WTC11 (cell line): Measurements from ENCODE around the gene FMN2. TPM values are rescaled to one million over a fixed set of nuclear protein-coding genes. Genes with fewer than 3 reads are reported as not detected.

Source experiments
- ATAC-seq: fragments of 200-7000 bp; cut with Tn5 transposase; 2 replicates; pipeline ENCODE4 v1.10.0; 2021; ENCODE audit warnings: mild to moderate bottlenecking, moderate library complexity
- CTCF ChIA-PET: fragments of 300-600 bp; sonication (Branson Sonifier 250); formaldehyde crosslinking; loops from one replicate; lab custom pipeline; 2021; ENCODE audit warnings: antibody characterized with exemption; lab: Charles Lee
- POLR2A ChIA-PET: fragments of 350-600 bp; sonication (Branson Sonifier 250); formaldehyde crosslinking; loops from one replicate; lab custom pipeline; 2021; ENCODE audit warnings: antibody characterized with exemption; lab: Charles Lee
- DNase-seq: peaks from one replicate; pipeline ENCODE4 v3.0.0; 2021; ENCODE audit warnings: low spot score
- H3K27ac Mint-ChIP-seq: 2 replicates; pipeline ENCODE4 v1.8.0; 2021; ENCODE audit warnings: mixed read lengths
- H3K27me3 Mint-ChIP-seq: 2 replicates; pipeline ENCODE4 v1.8.0; 2021; ENCODE audit warnings: low read depth, mild to moderate bottlenecking, moderate library complexity, mixed read lengths
- H3K36me3 Mint-ChIP-seq: 2 replicates; pipeline ENCODE4 v1.8.0; 2021; ENCODE audit warnings: mixed read lengths
- H3K4me1 Mint-ChIP-seq: 2 replicates; pipeline ENCODE4 v1.8.0; 2022; ENCODE audit warnings: mixed read lengths
- H3K4me3 Mint-ChIP-seq: 2 replicates; pipeline ENCODE4 v1.8.0; 2021; ENCODE audit warnings: mild to moderate bottlenecking, moderate library complexity, mixed read lengths
- H3K9me3 Mint-ChIP-seq: 2 replicates; pipeline ENCODE4 v1.8.0; 2021; ENCODE audit warnings: mixed read lengths
- ELF4 ChIP-seq: sonication (generic); formaldehyde crosslinking; IDR thresholded peaks from 2 replicates; pipeline ENCODE4 v1.8.1; 2022; ENCODE audit warnings: low read depth, mild to moderate bottlenecking, moderate library complexity, missing genetic modification reagents
- ESRRA ChIP-seq: sonication (generic); formaldehyde crosslinking; IDR thresholded peaks from 2 replicates; pipeline ENCODE4 v1.8.1; 2022; ENCODE audit warnings: mild to moderate bottlenecking, missing genetic modification reagents, borderline replicate concordance
- ETV6 ChIP-seq: sonication (generic); formaldehyde crosslinking; IDR thresholded peaks from 2 replicates; pipeline ENCODE4 v1.8.1; 2022; ENCODE audit warnings: mild to moderate bottlenecking, missing genetic modification reagents
- HMGA2 ChIP-seq: fragments of 250-450 bp; sonication (Bioruptor Pico); IDR thresholded peaks from 2 replicates; pipeline ENCODE4 v1.4.0; 2021; ENCODE audit warnings: mild to moderate bottlenecking, moderate library complexity
- JAZF1 ChIP-seq: fragments of 250-450 bp; sonication (Bioruptor Pico); IDR thresholded peaks from 2 replicates; pipeline ENCODE4 v1.9.0; 2021; ENCODE audit warnings: moderate library complexity, mild to moderate bottlenecking, inconsistent platforms
- JUN ChIP-seq: sonication (generic); formaldehyde crosslinking; IDR thresholded peaks from 2 replicates; pipeline ENCODE4 v1.8.0; 2023; ENCODE audit warnings: mild to moderate bottlenecking, missing genetic modification reagents
- KAT7 ChIP-seq: sonication (generic); formaldehyde crosslinking; IDR thresholded peaks from 2 replicates; pipeline ENCODE4 v1.8.1; 2023; ENCODE audit warnings: missing genetic modification reagents, mild to moderate bottlenecking, borderline replicate concordance
- MXD4 ChIP-seq: fragments of 250-450 bp; sonication (Bioruptor Pico); IDR thresholded peaks from 2 replicates; pipeline ENCODE4 v1.8.0; 2021; ENCODE audit warnings: mild to moderate bottlenecking, moderate library complexity, borderline replicate concordance
- OVOL2 ChIP-seq: fragments of 250-450 bp; sonication (Bioruptor Pico); IDR thresholded peaks from 2 replicates; pipeline ENCODE4 v1.9.0; 2021; ENCODE audit warnings: mild to moderate bottlenecking, borderline replicate concordance
- SMAD4 ChIP-seq: sonication (generic); formaldehyde crosslinking; IDR thresholded peaks from 2 replicates; pipeline ENCODE4 v1.8.0; 2022; ENCODE audit warnings: mild to moderate bottlenecking, missing genetic modification reagents
- SP1 ChIP-seq: sonication (generic); formaldehyde crosslinking; conservative IDR thresholded peaks from 2 replicates; pipeline ENCODE4 v1.8.1; 2022; ENCODE audit warnings: missing genetic modification reagents
- TEAD1 ChIP-seq: sonication (generic); formaldehyde crosslinking; IDR thresholded peaks from 2 replicates; pipeline ENCODE4 v1.8.0; 2022; ENCODE audit warnings: mild to moderate bottlenecking, missing genetic modification reagents
- ZBTB43 ChIP-seq: sonication (generic); formaldehyde crosslinking; IDR thresholded peaks from 2 replicates; pipeline ENCODE4 v1.8.1; 2023; ENCODE audit warnings: mild to moderate bottlenecking, missing genetic modification reagents
- ZNF138 ChIP-seq: sonication (generic); formaldehyde crosslinking; conservative IDR thresholded peaks from 2 replicates; pipeline ENCODE4 v1.8.1; 2022; ENCODE audit warnings: mild to moderate bottlenecking, moderate library complexity, missing genetic modification reagents
- ZNF317 ChIP-seq: sonication (generic); formaldehyde crosslinking; IDR thresholded peaks from 2 replicates; pipeline ENCODE4 v1.8.1; 2023; ENCODE audit warnings: low read depth, mild to moderate bottlenecking, moderate library complexity, missing genetic modification reagents, borderline replicate concordance
- ZNF425 ChIP-seq: fragments of 250-450 bp; sonication (Bioruptor Pico); conservative IDR thresholded peaks from 2 replicates; pipeline ENCODE4 v1.9.0; 2021; ENCODE audit warnings: mild to moderate bottlenecking
- ZNF671 ChIP-seq: fragments of 250-450 bp; sonication (Bioruptor Pico); IDR thresholded peaks from 2 replicates; pipeline ENCODE4 v1.8.0; 2021; ENCODE audit warnings: mild to moderate bottlenecking
- total RNA-seq: library from RNA; stranded (reverse); gene quantifications from 3 replicates; pipeline ENCODE4 v1.2.3, GENCODE V29; 2021
- TF ChIP-seq, protein P1 (sequence below): sonication (generic); formaldehyde crosslinking; IDR thresholded peaks from 2 replicates; pipeline ENCODE4 v1.8.0; 2022; ENCODE audit warnings: mild to moderate bottlenecking, missing genetic modification reagents
- TF ChIP-seq, protein P2 (sequence below): sonication (generic); formaldehyde crosslinking; IDR thresholded peaks from 2 replicates; pipeline ENCODE4 v1.8.0; 2022; ENCODE audit warnings: mild to moderate bottlenecking, missing genetic modification reagents
- TF ChIP-seq, protein P3 (sequence below): sonication (generic); formaldehyde crosslinking; IDR thresholded peaks from 2 replicates; pipeline ENCODE4 v1.8.0; 2022; ENCODE audit warnings: missing genetic modification reagents
- TF ChIP-seq, protein P4 (sequence below): sonication (generic); formaldehyde crosslinking; IDR thresholded peaks from 2 replicates; pipeline ENCODE4 v1.8.1; 2023; ENCODE audit warnings: mild to moderate bottlenecking, missing genetic modification reagents, moderate library complexity
- TF ChIP-seq, protein P5 (sequence below): fragments of 200-600 bp; IDR thresholded peaks from 2 replicates; pipeline ENCODE4 v1.8.0; 2022; ENCODE audit warnings: antibody characterized with exemption
- TF ChIP-seq, protein P6 (sequence below): sonication (generic); formaldehyde crosslinking; conservative IDR thresholded peaks from 2 replicates; pipeline ENCODE4 v1.8.1; 2023; ENCODE audit warnings: mild to moderate bottlenecking, low read depth, missing genetic modification reagents, moderate library complexity

The FMN2 gene
- total RNA-seq, 1 experiment from 2014 or later: 1.8 TPM

DNA sequence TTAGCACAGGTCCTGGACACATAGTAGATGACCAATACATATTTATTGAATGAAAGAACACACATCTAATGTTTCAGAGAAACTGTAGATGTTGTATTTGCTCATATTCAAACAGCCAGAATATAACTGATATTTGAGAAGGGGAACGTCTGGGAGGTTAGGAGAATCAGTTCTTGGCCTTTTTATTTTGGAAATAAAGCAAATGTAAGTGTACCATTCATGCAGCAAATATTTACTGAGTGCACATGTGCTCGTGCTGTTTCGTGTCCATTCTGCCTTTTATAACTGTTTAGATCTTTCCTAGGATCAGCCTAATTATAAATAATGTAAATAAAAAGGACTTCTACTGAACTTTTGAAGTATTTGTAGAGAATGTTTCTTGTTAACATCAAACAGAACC lies 416.5 kb downstream of the FMN2 start (continued):
- TF ChIP-seq, protein P1, sequence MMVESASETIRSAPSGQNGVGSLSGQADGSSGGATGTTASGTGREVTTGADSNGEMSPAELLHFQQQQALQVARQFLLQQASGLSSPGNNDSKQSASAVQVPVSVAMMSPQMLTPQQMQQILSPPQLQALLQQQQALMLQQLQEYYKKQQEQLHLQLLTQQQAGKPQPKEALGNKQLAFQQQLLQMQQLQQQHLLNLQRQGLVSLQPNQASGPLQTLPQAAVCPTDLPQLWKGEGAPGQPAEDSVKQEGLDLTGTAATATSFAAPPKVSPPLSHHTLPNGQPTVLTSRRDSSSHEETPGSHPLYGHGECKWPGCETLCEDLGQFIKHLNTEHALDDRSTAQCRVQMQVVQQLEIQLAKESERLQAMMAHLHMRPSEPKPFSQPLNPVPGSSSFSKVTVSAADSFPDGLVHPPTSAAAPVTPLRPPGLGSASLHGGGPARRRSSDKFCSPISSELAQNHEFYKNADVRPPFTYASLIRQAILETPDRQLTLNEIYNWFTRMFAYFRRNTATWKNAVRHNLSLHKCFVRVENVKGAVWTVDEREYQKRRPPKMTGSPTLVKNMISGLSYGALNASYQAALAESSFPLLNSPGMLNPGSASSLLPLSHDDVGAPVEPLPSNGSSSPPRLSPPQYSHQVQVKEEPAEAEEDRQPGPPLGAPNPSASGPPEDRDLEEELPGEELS (CRISPR knock-in tag): no peak
- no peak for TF ChIP-seq SMAD4 (CRISPR knock-in tag)
- no peak for TF ChIP-seq ZNF317 (CRISPR knock-in tag)
- TF ChIP-seq ESRRA: no peak
- TF ChIP-seq JUN (CRISPR knock-in tag): no peak

- H3K36me3 Mint-ChIP-seq: no peaks in the 10 kb centered on the region
- ATAC-seq: no peak
- no peaks in the 10 kb centered on the region for H3K4me1 Mint-ChIP-seq
- no peak for TF ChIP-seq HMGA2
- TF ChIP-seq, protein P2, sequence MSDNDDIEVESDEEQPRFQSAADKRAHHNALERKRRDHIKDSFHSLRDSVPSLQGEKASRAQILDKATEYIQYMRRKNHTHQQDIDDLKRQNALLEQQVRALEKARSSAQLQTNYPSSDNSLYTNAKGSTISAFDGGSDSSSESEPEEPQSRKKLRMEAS (CRISPR knock-in tag): no peak
- no peak for TF ChIP-seq SP1 (CRISPR knock-in tag)
- TF ChIP-seq OVOL2 (CRISPR knock-in tag): no peak
- no peak for TF ChIP-seq KAT7 (CRISPR knock-in tag)
- no peak for TF ChIP-seq MXD4
- TF ChIP-seq ZNF138 (CRISPR knock-in tag): no peak
- TF ChIP-seq ZNF425 (CRISPR knock-in tag): no peak
- TF ChIP-seq ZBTB43 (CRISPR knock-in tag): no peak
- TF ChIP-seq, protein P3, sequence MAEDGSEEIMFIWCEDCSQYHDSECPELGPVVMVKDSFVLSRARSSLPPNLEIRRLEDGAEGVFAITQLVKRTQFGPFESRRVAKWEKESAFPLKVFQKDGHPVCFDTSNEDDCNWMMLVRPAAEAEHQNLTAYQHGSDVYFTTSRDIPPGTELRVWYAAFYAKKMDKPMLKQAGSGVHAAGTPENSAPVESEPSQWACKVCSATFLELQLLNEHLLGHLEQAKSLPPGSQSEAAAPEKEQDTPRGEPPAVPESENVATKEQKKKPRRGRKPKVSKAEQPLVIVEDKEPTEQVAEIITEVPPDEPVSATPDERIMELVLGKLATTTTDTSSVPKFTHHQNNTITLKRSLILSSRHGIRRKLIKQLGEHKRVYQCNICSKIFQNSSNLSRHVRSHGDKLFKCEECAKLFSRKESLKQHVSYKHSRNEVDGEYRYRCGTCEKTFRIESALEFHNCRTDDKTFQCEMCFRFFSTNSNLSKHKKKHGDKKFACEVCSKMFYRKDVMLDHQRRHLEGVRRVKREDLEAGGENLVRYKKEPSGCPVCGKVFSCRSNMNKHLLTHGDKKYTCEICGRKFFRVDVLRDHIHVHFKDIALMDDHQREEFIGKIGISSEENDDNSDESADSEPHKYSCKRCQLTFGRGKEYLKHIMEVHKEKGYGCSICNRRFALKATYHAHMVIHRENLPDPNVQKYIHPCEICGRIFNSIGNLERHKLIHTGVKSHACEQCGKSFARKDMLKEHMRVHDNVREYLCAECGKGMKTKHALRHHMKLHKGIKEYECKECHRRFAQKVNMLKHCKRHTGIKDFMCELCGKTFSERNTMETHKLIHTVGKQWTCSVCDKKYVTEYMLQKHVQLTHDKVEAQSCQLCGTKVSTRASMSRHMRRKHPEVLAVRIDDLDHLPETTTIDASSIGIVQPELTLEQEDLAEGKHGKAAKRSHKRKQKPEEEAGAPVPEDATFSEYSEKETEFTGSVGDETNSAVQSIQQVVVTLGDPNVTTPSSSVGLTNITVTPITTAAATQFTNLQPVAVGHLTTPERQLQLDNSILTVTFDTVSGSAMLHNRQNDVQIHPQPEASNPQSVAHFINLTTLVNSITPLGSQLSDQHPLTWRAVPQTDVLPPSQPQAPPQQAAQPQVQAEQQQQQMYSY (CRISPR knock-in tag): no peak
- no peak for TF ChIP-seq ELF4
- no peak for TF ChIP-seq JAZF1
- TF ChIP-seq, protein P4, sequence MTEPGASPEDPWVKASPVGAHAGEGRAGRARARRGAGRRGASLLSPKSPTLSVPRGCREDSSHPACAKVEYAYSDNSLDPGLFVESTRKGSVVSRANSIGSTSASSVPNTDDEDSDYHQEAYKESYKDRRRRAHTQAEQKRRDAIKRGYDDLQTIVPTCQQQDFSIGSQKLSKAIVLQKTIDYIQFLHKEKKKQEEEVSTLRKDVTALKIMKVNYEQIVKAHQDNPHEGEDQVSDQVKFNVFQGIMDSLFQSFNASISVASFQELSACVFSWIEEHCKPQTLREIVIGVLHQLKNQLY: no peak
- no peak for TF ChIP-seq ETV6
- TF ChIP-seq TEAD1 (CRISPR knock-in tag): no peak
- TF ChIP-seq, protein P5, sequence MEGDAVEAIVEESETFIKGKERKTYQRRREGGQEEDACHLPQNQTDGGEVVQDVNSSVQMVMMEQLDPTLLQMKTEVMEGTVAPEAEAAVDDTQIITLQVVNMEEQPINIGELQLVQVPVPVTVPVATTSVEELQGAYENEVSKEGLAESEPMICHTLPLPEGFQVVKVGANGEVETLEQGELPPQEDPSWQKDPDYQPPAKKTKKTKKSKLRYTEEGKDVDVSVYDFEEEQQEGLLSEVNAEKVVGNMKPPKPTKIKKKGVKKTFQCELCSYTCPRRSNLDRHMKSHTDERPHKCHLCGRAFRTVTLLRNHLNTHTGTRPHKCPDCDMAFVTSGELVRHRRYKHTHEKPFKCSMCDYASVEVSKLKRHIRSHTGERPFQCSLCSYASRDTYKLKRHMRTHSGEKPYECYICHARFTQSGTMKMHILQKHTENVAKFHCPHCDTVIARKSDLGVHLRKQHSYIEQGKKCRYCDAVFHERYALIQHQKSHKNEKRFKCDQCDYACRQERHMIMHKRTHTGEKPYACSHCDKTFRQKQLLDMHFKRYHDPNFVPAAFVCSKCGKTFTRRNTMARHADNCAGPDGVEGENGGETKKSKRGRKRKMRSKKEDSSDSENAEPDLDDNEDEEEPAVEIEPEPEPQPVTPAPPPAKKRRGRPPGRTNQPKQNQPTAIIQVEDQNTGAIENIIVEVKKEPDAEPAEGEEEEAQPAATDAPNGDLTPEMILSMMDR: no peak
- TF ChIP-seq, protein P6, sequence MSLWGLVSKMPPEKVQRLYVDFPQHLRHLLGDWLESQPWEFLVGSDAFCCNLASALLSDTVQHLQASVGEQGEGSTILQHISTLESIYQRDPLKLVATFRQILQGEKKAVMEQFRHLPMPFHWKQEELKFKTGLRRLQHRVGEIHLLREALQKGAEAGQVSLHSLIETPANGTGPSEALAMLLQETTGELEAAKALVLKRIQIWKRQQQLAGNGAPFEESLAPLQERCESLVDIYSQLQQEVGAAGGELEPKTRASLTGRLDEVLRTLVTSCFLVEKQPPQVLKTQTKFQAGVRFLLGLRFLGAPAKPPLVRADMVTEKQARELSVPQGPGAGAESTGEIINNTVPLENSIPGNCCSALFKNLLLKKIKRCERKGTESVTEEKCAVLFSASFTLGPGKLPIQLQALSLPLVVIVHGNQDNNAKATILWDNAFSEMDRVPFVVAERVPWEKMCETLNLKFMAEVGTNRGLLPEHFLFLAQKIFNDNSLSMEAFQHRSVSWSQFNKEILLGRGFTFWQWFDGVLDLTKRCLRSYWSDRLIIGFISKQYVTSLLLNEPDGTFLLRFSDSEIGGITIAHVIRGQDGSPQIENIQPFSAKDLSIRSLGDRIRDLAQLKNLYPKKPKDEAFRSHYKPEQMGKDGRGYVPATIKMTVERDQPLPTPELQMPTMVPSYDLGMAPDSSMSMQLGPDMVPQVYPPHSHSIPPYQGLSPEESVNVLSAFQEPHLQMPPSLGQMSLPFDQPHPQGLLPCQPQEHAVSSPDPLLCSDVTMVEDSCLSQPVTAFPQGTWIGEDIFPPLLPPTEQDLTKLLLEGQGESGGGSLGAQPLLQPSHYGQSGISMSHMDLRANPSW: no peak
- TF ChIP-seq ZNF671 (CRISPR knock-in tag): no peak
- H3K4me3 Mint-ChIP-seq: no peak overlapping the region
- H3K27me3 Mint-ChIP-seq: no peaks in the 10 kb centered on the region; the same call in 1 of the 2 replicates
- POLR2A ChIA-PET: no interaction called here
- CTCF ChIA-PET: interaction anchor here (0.7 kb wide), 1 partner anchor 16 kb away, joined by 3 read pairs; no protein-coding TSS in a partner anchor
- H3K9me3 Mint-ChIP-seq: peaks cover 3% of the 10 kb centered on the region; the same call in 1 of the 2 replicates
- H3K27ac Mint-ChIP-seq: no peak overlapping the region
- DNase-seq: no peak
These were observed 417.3 kb downstream of the FMN2 start for GRCh38 chr1:240508950-240509349.
